GM13976 (cell line): ENCODE results near the gene ROR2.

ENCODE experiments used
- DNase-seq: peaks from one replicate; pipeline ENCODE4 v3.0.0; 2012; ENCODE audit warnings: low spot score
- CTCF ChIP-seq: IDR thresholded peaks from 2 replicates; pipeline ENCODE4 v1.5.1; 2012; ENCODE audit warnings: borderline replicate concordance, mild to moderate bottlenecking; ENCODE audit not compliant: insufficient read depth; ENCODE audit errors: extremely low read depth, missing control alignments, control extremely low read depth
- in situ Hi-C: fragments of 300-500 bp; cut with MboI; formaldehyde crosslinking; loops from one replicate; pipeline ENCODE4 v1.12.0; 2022; ENCODE audit warnings: low sequenced_read_pairs, mixed read lengths, inconsistent platforms; ENCODE audit not compliant: unreplicated experiment

Gene ROR2

GRCh38 chr9:91790917-91791316 is 159.1 kb downstream of the ROR2 start:
- no peak for DNase-seq
- in situ Hi-C loops, result no loop called here
- TF ChIP-seq CTCF, result no peak

- TF ChIP-seq CTCF, result no peak
- in situ Hi-C loops, result no loop called here
- no peak for DNase-seq
These were observed 160.1 kb downstream of the ROR2 start for GRCh38 chr9:91789941-91790340.

DNA sequence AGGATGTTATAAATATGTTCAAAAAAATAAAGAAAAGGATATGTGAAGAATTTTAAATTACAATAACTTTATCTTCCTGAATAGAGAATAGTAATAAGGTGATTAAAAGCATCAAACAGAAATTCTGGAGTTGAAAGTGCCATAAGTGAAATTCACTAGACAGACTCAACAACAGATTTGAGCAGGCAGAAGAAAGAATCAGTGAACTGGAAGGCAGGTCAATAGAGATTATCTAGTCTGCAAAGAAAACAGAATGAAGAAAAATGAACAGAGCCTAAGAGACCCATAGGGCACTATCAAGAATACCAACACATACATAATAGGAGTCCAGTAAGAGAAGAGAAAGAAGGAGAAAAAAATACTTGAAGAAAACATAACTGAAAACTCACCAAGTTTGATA is 162.1 kb downstream of the ROR2 start:
- no peak for TF ChIP-seq CTCF
- in situ Hi-C loops, result no loop called here
- no peak for DNase-seq

GRCh38 chr9:91786132-91786896 is 163.7 kb downstream of the ROR2 start:
- no peak for TF ChIP-seq CTCF
- in situ Hi-C loops, result no loop called here
- DNase-seq, result no peak

DNA sequence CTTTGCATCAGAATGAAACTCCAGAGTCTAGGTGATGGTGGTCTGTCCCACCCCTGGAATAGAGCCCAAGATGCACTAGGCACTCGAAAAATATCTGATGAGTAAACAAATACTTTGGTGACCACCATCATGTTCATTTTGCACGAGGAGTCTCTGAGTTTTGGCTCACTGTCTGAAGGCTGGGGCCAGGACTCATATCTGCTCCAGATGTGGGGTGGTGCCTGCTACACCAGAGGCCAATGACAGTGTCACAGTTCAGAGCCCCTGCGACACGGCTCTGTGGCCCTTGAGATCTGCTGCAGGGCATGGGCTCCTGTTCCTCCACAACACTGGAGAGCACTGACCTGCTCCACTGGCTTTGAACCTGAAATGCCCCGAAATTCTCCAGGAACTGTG is 164.6 kb downstream of the ROR2 start:
- in situ Hi-C loops, result no loop called here
- DNase-seq, result no peak
- no peak for TF ChIP-seq CTCF

DNA sequence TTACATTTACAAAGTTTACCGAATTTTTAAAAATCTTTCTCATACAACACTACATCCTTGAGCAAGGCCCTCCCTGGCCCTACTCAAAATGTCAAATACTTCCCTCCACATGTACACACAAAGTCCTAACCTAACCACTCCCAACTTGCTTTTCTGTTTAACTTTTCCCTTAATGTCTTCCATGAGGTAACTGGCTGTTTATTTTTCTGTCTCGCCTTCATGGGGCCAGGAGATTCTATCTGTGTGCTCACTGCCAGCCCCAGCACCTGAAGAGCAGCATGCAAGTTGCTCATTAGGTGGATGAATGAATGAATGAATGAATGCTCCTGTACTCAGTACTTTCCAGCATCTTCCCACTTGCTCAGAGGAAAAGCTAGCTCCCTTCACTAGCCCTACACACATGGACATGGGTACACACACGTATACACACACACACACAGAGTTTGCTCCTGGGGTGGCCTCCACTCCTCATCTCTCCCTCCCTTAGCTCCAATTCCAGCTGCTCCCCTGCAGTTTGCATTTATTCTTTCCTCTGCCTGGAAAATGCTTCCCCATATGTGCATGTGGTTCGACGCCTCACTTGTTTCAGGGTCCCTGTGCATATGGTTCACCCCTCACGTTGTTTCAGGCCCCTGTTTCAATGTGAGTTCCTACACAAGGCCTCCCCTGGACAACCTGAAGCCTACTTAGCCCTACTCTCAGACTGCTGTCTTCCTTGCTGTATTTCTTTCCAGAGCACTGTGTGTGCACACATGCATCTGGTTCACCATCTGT is 165.2 kb downstream of the ROR2 start:
- TF ChIP-seq CTCF, result no peak
- in situ Hi-C loops, result no loop called here
- DNase-seq, result no peak
